PFSK-1 (cell line): Measurements from ENCODE around the gene ALPK3.

Experiments
- FOXP2 ChIP-seq: optimal IDR thresholded peaks from 2 replicates; pipeline ENCODE3; 2011; ENCODE audit warnings: borderline replicate concordance, control low read depth, inconsistent platforms; ENCODE audit not compliant: insufficient read depth; ENCODE audit errors: extremely low read length, extremely low read depth
- POLR2AphosphoS5 ChIP-seq: IDR thresholded peaks from 2 replicates; pipeline ENCODE4 v1.6.1; 2012; ENCODE audit warnings: low read depth, mild to moderate bottlenecking, control low read depth, low read length, moderate library complexity
- REST ChIP-seq, 2 experiments: IDR thresholded peaks; 2 replicates each; pipeline versions ENCODE4 v1.6.1 to v1.8.0; 2011 to 2012; ENCODE audit warnings: low read depth in 2 of 2, low read length in 2 of 2, control low read depth in 1 of 2, inconsistent platforms in 1 of 2, mild to moderate bottlenecking in 1 of 2, moderate library complexity in 1 of 2; ENCODE audit not compliant: insufficient read depth in 1 of 2
- SIN3A ChIP-seq: IDR thresholded peaks from 2 replicates; pipeline ENCODE4 v1.6.1; 2012; ENCODE audit warnings: mild to moderate bottlenecking, low read length, moderate library complexity, borderline replicate concordance; ENCODE audit not compliant: insufficient read depth
- TAF1 ChIP-seq: IDR thresholded peaks from 2 replicates; pipeline ENCODE4 v1.6.1; 2012; ENCODE audit warnings: low read length, control low read depth, borderline replicate concordance; ENCODE audit not compliant: insufficient read depth

ALPK3 gene

GRCh38 chr15:84921121-84921520 lies 104.0 kb downstream of the ALPK3 start:
- TF ChIP-seq FOXP2 (no peak), TAF1 (no peak), POLR2AphosphoS5 (no peak), REST (IDR thresholded peaks at IDR 0.05; ENCODE audit: insufficient read depth in 1 of 2, low read depth in 2 of 2, low read length in 2 of 2) (no peak), SIN3A (no peak)

- TF ChIP-seq REST (IDR thresholded peaks at IDR 0.05; ENCODE audit: insufficient read depth in 1 of 2, low read depth in 2 of 2, low read length in 2 of 2) = no peak
- no peak for TF ChIP-seq TAF1
- no peak for TF ChIP-seq POLR2AphosphoS5
- TF ChIP-seq SIN3A = no peak
- TF ChIP-seq FOXP2 = no peak
Measured at GRCh38 chr15:84922530-84922929, 105.4 kb downstream of the ALPK3 start.
